Activated B cell treated with CpG ODN at 0.5 μM for 24 hours (primary cell): Measurements from ENCODE around the gene SETD1A. TPM values are rescaled to one million over a fixed set of nuclear protein-coding genes. Genes with fewer than 3 reads are reported as not detected.
A peak's percentile ranks its signal among the peaks of the same experiment; 100 is the strongest.

Experiments
- ATAC-seq: fragments of 200-7000 bp; cut with Tn5 transposase; one replicate; pipeline ENCODE4 v1.10.0; 2021; ENCODE audit warnings: low read depth, mild to moderate bottlenecking, moderate library complexity
- CTCF ChIA-PET: fragments of 350-600 bp; sonication (Branson Sonifier 250); formaldehyde crosslinking; loops from one replicate; lab custom pipeline; 2021; ENCODE audit warnings: antibody characterized with exemption; lab: Charles Lee
- POLR2A ChIA-PET: fragments of 350-600 bp; sonication (Branson Sonifier 250); formaldehyde crosslinking; loops from one replicate; lab custom pipeline; 2021; ENCODE audit warnings: antibody characterized with exemption; lab: Charles Lee
- DNase-seq: peaks from one replicate; pipeline ENCODE4 v3.0.0; 2022
- H3K27ac Mint-ChIP-seq: one replicate; pipeline ENCODE4 v1.8.0; 2020; ENCODE audit warnings: mixed read lengths
- H3K27me3 Mint-ChIP-seq: one replicate; pipeline ENCODE4 v1.8.0; 2021; ENCODE audit warnings: mixed read lengths
- H3K36me3 Mint-ChIP-seq: one replicate; pipeline ENCODE4 v1.8.0; 2021; ENCODE audit warnings: low read depth, mixed read lengths
- H3K4me1 Mint-ChIP-seq: one replicate; pipeline ENCODE4 v1.8.0; 2021; ENCODE audit warnings: mixed read lengths
- H3K4me3 Mint-ChIP-seq: one replicate; pipeline ENCODE4 v1.8.0; 2020; ENCODE audit warnings: mild to moderate bottlenecking, mixed read lengths
- H3K9me3 Mint-ChIP-seq: one replicate; pipeline ENCODE4 v1.8.0; 2020; ENCODE audit warnings: mixed read lengths
- CTCF ChIP-seq: fragments of 200-600 bp; IDR thresholded peaks from one replicate; pipeline ENCODE4 v1.8.0; 2022; ENCODE audit warnings: antibody characterized with exemption, mild to moderate bottlenecking
- intact Hi-C: fragments of 100-400 bp; cut with micrococcal nuclease; formaldehyde crosslinking; loops from one replicate; pipeline ENCODE4 v1.15.1; 2024
- total RNA-seq: library from RNA; stranded (reverse); gene quantifications from 2 replicates; pipeline ENCODE4 v1.2.3, GENCODE V29; 2022

SETD1A gene
- 29.6 and 32.8 TPM in 2 replicates for total RNA-seq

GRCh38 chr16:30957456-30958174, at the start of gene SETD1A:
Gene SETD1A (plus strand): TSS chr16:30957754. CDS start chr16:30958732, 978 bp downstream.
- CTCF ChIA-PET: no interaction called here
- Mint-ChIP-seq H3K27me3 (no peaks in the 10 kb centered on the region), H3K4me3 (peak within 1 kb of the TSS; percentile 95)

GRCh38 chr16:30910427-30911029, 47.0 kb upstream of the SETD1A start:
- Mint-ChIP-seq H3K9me3 (no peaks in the 10 kb centered on the region), H3K4me3 (no peak overlapping the region), H3K27ac (no peak overlapping the region), H3K36me3 (no peaks in the 10 kb centered on the region), H3K4me1 (peaks cover 3% of the 10 kb centered on the region), H3K27me3 (no peaks in the 10 kb centered on the region)
- CTCF ChIA-PET: no interaction called here
- POLR2A ChIA-PET: interaction anchor here (1.0 kb wide), 1 partner anchor 13 kb away, joined by 3 read pairs; no protein-coding TSS in a partner anchor
- DNase-seq: no peak
- intact Hi-C loops: no loop called here
- ATAC-seq: no peak
- no peak for TF ChIP-seq CTCF

More at GRCh38 chr16:30957456-30958174, at the start of gene SETD1A:
- DNase-seq: peak; percentile 89
- ATAC-seq: peak; percentile 87
- POLR2A ChIA-PET: interaction anchor here (0.6 to 1.2 kb wide), 13 partner anchors 11 to 916 kb away, joined by 3 to 9 read pairs (median 3); partner anchors contain the start of genes ARMC5, KAT8, STX1B and ZNF267
- Mint-ChIP-seq H3K27ac (peak within 1 kb of the TSS; percentile 99), H3K4me1 (peaks cover 31% of the 10 kb centered on the region), H3K9me3 (no peaks in the 10 kb centered on the region), H3K36me3 (peaks cover 46% of the 10 kb centered on the region)
- no peak for TF ChIP-seq CTCF
- intact Hi-C loops: loop anchor here (1.0 to 10.0 kb wide), 9 partner anchors 8 to 917 kb away; partner anchors contain the start of genes ARMC5, FBRS, KAT8 and ORAI3

GRCh38 chr16:30912794-30913412, 44.7 kb upstream of the SETD1A start:
- no peaks in the 10 kb centered on the region for H3K27me3 Mint-ChIP-seq
- ATAC-seq (no peak), DNase-seq (no peak)
- no peak overlapping the region for H3K27ac Mint-ChIP-seq
- no peak for TF ChIP-seq CTCF
- CTCF ChIA-PET: interaction anchor here (1.0 to 1.3 kb wide), 2 partner anchors 11 to 68 kb away, joined by 3 read pairs; no protein-coding TSS in a partner anchor
- peaks cover 3% of the 10 kb centered on the region for H3K4me1 Mint-ChIP-seq
- H3K36me3 Mint-ChIP-seq: no peaks in the 10 kb centered on the region
- no peaks in the 10 kb centered on the region for H3K9me3 Mint-ChIP-seq
- H3K4me3 Mint-ChIP-seq: no peak overlapping the region
- intact Hi-C loops: no loop called here
- POLR2A ChIA-PET: interaction anchor here (0.7 to 1.0 kb wide), 2 partner anchors 68 to 82 kb away, joined by 3 to 4 read pairs; no protein-coding TSS in a partner anchor

GRCh38 chr16:30914830-30915229, 42.7 kb upstream of the SETD1A start:
- H3K27ac Mint-ChIP-seq: no peak overlapping the region
- no peaks in the 10 kb centered on the region for H3K9me3 Mint-ChIP-seq
- CTCF ChIA-PET: no interaction called here
- no peak overlapping the region for H3K4me3 Mint-ChIP-seq
- DNase-seq (no peak), ATAC-seq (peak; percentile 54)
- H3K36me3 Mint-ChIP-seq: no peaks in the 10 kb centered on the region
- no peaks in the 10 kb centered on the region for H3K27me3 Mint-ChIP-seq
- POLR2A ChIA-PET: interaction anchor here (1.6 kb wide), 1 partner anchor 13 kb away, joined by 5 read pairs; no protein-coding TSS in a partner anchor
- peaks cover 3% of the 10 kb centered on the region for H3K4me1 Mint-ChIP-seq
- no peak for TF ChIP-seq CTCF
- intact Hi-C loops: no loop called here
